Liver (tissue), 9 donors: Measurements from ENCODE around the gene PSMD4. TPM values are rescaled to one million over a fixed set of nuclear protein-coding genes. Genes with fewer than 3 reads are reported as not detected.
A peak's percentile ranks its signal among the peaks of the same experiment; 100 is the strongest.

Source experiments
- DNase-seq: peaks from one replicate; pipeline ENCODE4 v3.0.0-alpha.2; 2017; ENCODE audit warnings: low spot score
- H3K27ac ChIP-seq, 2 donors: one replicate each; pipeline ENCODE4 v1.7.0; 2013; ENCODE audit warnings: inconsistent platforms in 2 of 2, low read length in 2 of 2, control low read depth in 1 of 2, low read depth in 1 of 2, mild to moderate bottlenecking in 1 of 2
- H3K27me3 ChIP-seq, 4 donors: one replicate each; pipeline versions ENCODE4 v1.6.1 to v1.7.0; 2013; ENCODE audit warnings: low read length in 3 of 4, inconsistent platforms in 1 of 4, mild to moderate bottlenecking in 1 of 4, moderate library complexity in 1 of 4; ENCODE audit not compliant: control insufficient read depth in 4 of 4, insufficient read depth in 4 of 4
- H3K36me3 ChIP-seq, 4 donors: one replicate each; pipeline versions ENCODE4 v1.6.1 to v1.7.0; 2013; ENCODE audit warnings: low read length in 3 of 4, mild to moderate bottlenecking in 3 of 4, low read depth in 1 of 4, moderate library complexity in 1 of 4; ENCODE audit not compliant: control insufficient read depth in 4 of 4, insufficient read depth in 3 of 4
- H3K4me1 ChIP-seq, 4 donors: one replicate each; pipeline versions ENCODE4 v1.6.1 to v1.7.0; 2013; ENCODE audit warnings: low read length in 3 of 4, mild to moderate bottlenecking in 3 of 4, moderate library complexity in 1 of 4; ENCODE audit not compliant: control insufficient read depth in 4 of 4, insufficient read depth in 4 of 4
- H3K4me3 ChIP-seq, 3 donors: one replicate each; pipeline versions ENCODE4 v1.6.1 to v1.7.0; 2013; ENCODE audit warnings: low read length in 3 of 3, control low read depth in 1 of 3, low read depth in 1 of 3, mild to moderate bottlenecking in 1 of 3
- H3K9ac ChIP-seq, 2 donors: one replicate each; pipeline ENCODE4 v1.7.0; 2013; ENCODE audit warnings: low read length in 2 of 2, mild to moderate bottlenecking in 2 of 2, moderate library complexity in 2 of 2, control low read depth in 1 of 2, low read depth in 1 of 2
- H3K9me3 ChIP-seq, 4 donors: one replicate each; pipeline versions ENCODE4 v1.6.1 to v1.7.0; 2013; ENCODE audit warnings: low read length in 3 of 4; ENCODE audit not compliant: control insufficient read depth in 4 of 4
- ATF3 ChIP-seq: IDR thresholded peaks from 2 replicates; pipeline ENCODE4 v1.6.1; 2016; ENCODE audit warnings: antibody characterized with exemption
- CTCF ChIP-seq: fragments of 150-350 bp; IDR thresholded peaks from 2 replicates; pipeline ENCODE4 v1.5.1; 2017; ENCODE audit warnings: improper control_type of control experiment, low read depth, low read length; ENCODE audit not compliant: missing input control
- EGR1 ChIP-seq, 2 donors: IDR thresholded peaks; 2 replicates each; pipeline ENCODE4 v1.6.1; 2016 to 2018; ENCODE audit warnings: antibody characterized with exemption in 2 of 2, low read depth in 2 of 2
- FOXA1 ChIP-seq: IDR thresholded peaks from 2 replicates; pipeline ENCODE4 v1.6.1; 2016; ENCODE audit warnings: antibody characterized with exemption
- GABPA ChIP-seq, 2 donors: IDR thresholded peaks in 1 of 2; conservative IDR thresholded peaks in 1 of 2; 2 replicates each; pipeline ENCODE4 v1.6.1; 2016; ENCODE audit warnings: antibody characterized with exemption in 2 of 2, mild to moderate bottlenecking in 1 of 2, moderate library complexity in 1 of 2
- HNF4A ChIP-seq, 2 donors: conservative IDR thresholded peaks; 2 replicates each; pipeline ENCODE4 v1.6.1; 2016; ENCODE audit warnings: antibody characterized with exemption in 2 of 2, mild to moderate bottlenecking in 2 of 2
- HNF4G ChIP-seq: IDR thresholded peaks from 2 replicates; pipeline ENCODE4 v1.6.1; 2016; ENCODE audit warnings: antibody characterized with exemption
- JUND ChIP-seq, 2 donors: IDR thresholded peaks; 2 replicates each; pipeline ENCODE4 v1.6.1; 2016; ENCODE audit warnings: antibody characterized with exemption in 2 of 2
- NR2F2 ChIP-seq: IDR thresholded peaks from 2 replicates; pipeline ENCODE4 v1.6.1; 2016; ENCODE audit warnings: antibody characterized with exemption
- RAD21 ChIP-seq, 2 donors: IDR thresholded peaks; 2 replicates each; pipeline ENCODE4 v1.6.1; 2016; ENCODE audit warnings: antibody characterized with exemption in 2 of 2, mild to moderate bottlenecking in 2 of 2
- RXRA ChIP-seq, 2 donors: IDR thresholded peaks; 2 replicates each; pipeline ENCODE4 v1.6.1; 2017 to 2018; ENCODE audit warnings: antibody characterized with exemption in 2 of 2, mild to moderate bottlenecking in 1 of 2
- SP1 ChIP-seq: IDR thresholded peaks from 2 replicates; pipeline ENCODE4 v1.6.1; 2018; ENCODE audit warnings: antibody characterized with exemption, mild to moderate bottlenecking
- TAF1 ChIP-seq: conservative IDR thresholded peaks from 2 replicates; pipeline ENCODE4 v1.6.1; 2016; ENCODE audit warnings: antibody characterized with exemption, mild to moderate bottlenecking
- YY1 ChIP-seq: IDR thresholded peaks from 2 replicates; pipeline ENCODE4 v1.6.1; 2016; ENCODE audit warnings: antibody characterized with exemption, mild to moderate bottlenecking
- WGBS: extraction: QIAGEN DNeasy Blood & Tissue Kit; methylation state at CpG from one replicate; pipeline ENCODE4 v1.1.7; 2013; 5-methylcytosine and 5-hydroxymethylcytosine counted together
- polyA plus RNA-seq, 2 donors: library from polyadenylated mRNA; stranded (reverse) in 1 of 2; unstranded in 1 of 2; fragments of 200-250 nt in 1 of 2; fragments of >200 nt in 1 of 2; fragmentation: Nextera tagmentation in 1 of 2; extraction: Ambion mirVana in 1 of 2; gene quantifications; one replicate each; pipeline versions ENCODE4 v1.2.1 to v1.2.3, GENCODE V29; 2013 to 2015
- total RNA-seq, 2 donors: library from RNA; depleted of rRNA; stranded (reverse); fragments of >200 nt; gene quantifications; one replicate each; pipeline ENCODE4 v1.2.3, GENCODE V29; 2014
- TF ChIP-seq, protein P1 (sequence below): IDR thresholded peaks from 2 replicates; pipeline ENCODE4 v1.6.1; 2016; ENCODE audit warnings: antibody characterized with exemption, mild to moderate bottlenecking
- donor health status: healthy.
- donor health status: healthy.
- donor health status: healthy.
- donor health status: healthy.
- donor health status: healthy.

PSMD4 gene
- total and polyA plus RNA-seq, 4 donors = 77.7 to 108 (median 87.0) TPM

DNA sequence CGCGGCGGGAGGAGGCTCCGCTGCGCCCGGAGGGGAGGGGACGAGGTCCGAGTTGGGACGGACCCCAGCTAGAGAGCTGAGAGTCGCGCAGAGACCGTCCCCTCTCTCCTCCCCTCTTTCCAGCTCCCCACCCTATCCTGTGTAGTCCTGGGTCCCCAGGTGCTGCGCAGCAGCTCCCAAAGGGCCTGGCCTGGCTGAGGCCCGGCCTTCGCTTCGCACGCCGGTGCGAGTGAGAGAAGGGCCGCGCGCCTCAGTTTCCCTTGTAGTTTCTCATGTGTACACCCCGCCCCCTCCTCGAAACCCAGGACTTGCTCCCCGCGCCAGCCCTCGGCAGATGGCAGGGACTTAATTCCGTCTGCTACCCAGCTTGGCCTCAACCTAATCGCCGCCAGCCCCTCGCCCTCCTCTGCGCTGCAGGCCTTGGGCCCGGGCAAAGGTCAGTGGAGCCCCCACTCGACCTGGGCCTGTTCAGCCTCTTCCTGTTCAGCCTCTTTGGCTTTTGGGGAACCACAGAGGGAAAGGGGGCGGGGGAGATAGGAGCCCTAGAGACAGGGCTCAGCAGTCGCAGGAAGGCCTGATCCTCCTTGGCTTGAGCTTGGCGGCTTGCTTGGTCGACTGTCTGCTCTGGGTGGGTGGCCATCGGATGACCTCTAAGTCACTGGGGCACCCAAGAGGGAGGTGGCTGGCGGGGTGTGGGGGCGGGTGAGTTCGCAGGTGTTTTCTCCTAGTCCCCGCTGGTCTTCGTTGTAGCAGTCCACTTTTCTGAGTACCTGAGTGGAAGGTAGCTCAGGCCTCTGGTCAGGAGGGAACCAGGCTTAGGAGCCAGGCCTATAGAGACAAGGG is 28.6 kb downstream of the PSMD4 start:
- peaks cover 8 to 23% (median 15%) of the 10 kb centered on the region in 4 donors for H3K36me3 ChIP-seq
- 8% methylated on average over 44 of the region's 44 CpGs for WGBS
- H3K9me3 ChIP-seq = no peaks in the 10 kb centered on the region
- no peaks in the 10 kb centered on the region for H3K27me3 ChIP-seq
- peak overlapping the region; percentile 99 to 100 for H3K27ac ChIP-seq
- TF ChIP-seq YY1 = no peak
- no peak for TF ChIP-seq TAF1
- TF ChIP-seq SP1 = no peak
- TF ChIP-seq FOXA1 = no peak
- no peak for TF ChIP-seq NR2F2
- no peak for TF ChIP-seq GABPA (IDR thresholded peaks at IDR 0.05 in 1 of 2, conservative IDR thresholded peaks at IDR 0.05 in 1 of 2)
- no peak for TF ChIP-seq ATF3
- TF ChIP-seq EGR1 (IDR thresholded peaks at IDR 0.05; ENCODE audit: low read depth in 2 of 2) = no peak
- peak overlapping the region in 1 of 2 donors; percentile 67 for H3K9ac ChIP-seq
- DNase-seq = peak; percentile 58
- peaks cover 3 to 16% (median 6%) of the 10 kb centered on the region in 4 donors for H3K4me1 ChIP-seq
- peak overlapping the region; percentile 55 to 90 (median 74) for H3K4me3 ChIP-seq

DNA sequence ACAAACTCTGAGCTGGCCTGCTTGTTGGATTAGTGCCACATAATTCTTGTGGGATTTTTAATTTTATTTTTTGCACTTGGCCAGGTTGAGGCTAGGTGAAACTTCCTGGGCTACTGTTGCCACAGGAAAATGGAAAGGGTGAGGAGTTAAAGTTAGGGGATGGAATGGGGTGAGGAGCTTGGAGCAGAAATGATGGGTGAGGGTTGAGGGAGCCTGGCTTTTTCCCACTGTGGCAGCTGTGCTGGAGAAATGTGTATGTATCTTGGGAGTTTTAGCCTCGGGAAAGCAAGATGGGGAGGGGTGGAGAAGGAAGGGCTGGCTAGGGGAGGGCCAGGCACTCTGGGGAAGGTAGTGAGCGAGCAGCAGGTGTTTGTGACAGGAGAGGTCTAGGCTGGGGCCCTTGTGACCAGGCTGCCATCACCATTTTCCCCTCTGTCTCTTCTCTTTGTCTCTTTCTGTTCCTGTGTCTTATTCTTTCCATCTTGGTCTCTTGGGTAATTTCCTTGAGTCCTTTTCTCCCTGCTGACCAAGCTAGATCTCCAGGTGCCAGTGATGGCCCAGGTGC is 29.6 kb downstream of the PSMD4 start:
- WGBS = 83% methylated on average over 2 of the region's 2 CpGs
- no peak for DNase-seq
- Histone ChIP-seq H3K4me1 (peaks cover 3 to 16% (median 6%) of the 10 kb centered on the region in 4 donors), H3K27me3 (no peaks in the 10 kb centered on the region), H3K9me3 (no peaks in the 10 kb centered on the region), H3K9ac (no peak overlapping the region), H3K27ac (peak overlapping the region in 1 of 2 donors; percentile 99), H3K36me3 (peaks cover 8 to 31% (median 18%) of the 10 kb centered on the region in 4 donors), H3K4me3 (no peak overlapping the region)
- no peak for TF ChIP-seq HNF4G
- TF ChIP-seq SP1 = no peak
- TF ChIP-seq RAD21 (IDR thresholded peaks at IDR 0.05) = no peak
- no peak for TF ChIP-seq YY1
- no peak for TF ChIP-seq CTCF
- no peak for TF ChIP-seq HNF4A (conservative IDR thresholded peaks at IDR 0.05)
- no peak for TF ChIP-seq EGR1 (IDR thresholded peaks at IDR 0.05; ENCODE audit: low read depth in 2 of 2)
- no peak for TF ChIP-seq JUND (IDR thresholded peaks at IDR 0.05)
- TF ChIP-seq RXRA (IDR thresholded peaks at IDR 0.05) = no peak
- no peak for TF ChIP-seq TAF1
- TF ChIP-seq NR2F2 = no peak
- TF ChIP-seq, protein P1, sequence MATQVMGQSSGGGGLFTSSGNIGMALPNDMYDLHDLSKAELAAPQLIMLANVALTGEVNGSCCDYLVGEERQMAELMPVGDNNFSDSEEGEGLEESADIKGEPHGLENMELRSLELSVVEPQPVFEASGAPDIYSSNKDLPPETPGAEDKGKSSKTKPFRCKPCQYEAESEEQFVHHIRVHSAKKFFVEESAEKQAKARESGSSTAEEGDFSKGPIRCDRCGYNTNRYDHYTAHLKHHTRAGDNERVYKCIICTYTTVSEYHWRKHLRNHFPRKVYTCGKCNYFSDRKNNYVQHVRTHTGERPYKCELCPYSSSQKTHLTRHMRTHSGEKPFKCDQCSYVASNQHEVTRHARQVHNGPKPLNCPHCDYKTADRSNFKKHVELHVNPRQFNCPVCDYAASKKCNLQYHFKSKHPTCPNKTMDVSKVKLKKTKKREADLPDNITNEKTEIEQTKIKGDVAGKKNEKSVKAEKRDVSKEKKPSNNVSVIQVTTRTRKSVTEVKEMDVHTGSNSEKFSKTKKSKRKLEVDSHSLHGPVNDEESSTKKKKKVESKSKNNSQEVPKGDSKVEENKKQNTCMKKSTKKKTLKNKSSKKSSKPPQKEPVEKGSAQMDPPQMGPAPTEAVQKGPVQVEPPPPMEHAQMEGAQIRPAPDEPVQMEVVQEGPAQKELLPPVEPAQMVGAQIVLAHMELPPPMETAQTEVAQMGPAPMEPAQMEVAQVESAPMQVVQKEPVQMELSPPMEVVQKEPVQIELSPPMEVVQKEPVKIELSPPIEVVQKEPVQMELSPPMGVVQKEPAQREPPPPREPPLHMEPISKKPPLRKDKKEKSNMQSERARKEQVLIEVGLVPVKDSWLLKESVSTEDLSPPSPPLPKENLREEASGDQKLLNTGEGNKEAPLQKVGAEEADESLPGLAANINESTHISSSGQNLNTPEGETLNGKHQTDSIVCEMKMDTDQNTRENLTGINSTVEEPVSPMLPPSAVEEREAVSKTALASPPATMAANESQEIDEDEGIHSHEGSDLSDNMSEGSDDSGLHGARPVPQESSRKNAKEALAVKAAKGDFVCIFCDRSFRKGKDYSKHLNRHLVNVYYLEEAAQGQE = no peak
